Gastroesophageal sphincter (tissue), 4 donors: ENCODE results near the gene KIT. TPM values are rescaled to one million over a fixed set of nuclear protein-coding genes. Genes with fewer than 3 reads are reported as not detected.

Experiments
- ATAC-seq: fragments of 150-250 bp; one replicate; pipeline ENCODE4 v1.9.1; 2016; ENCODE audit warnings: mild to moderate bottlenecking, moderate library complexity
- H3K27ac ChIP-seq, 4 donors: fragments of 200-600 bp; sonication (generic) in 3 of 4; 1 replicate in 3 of 4; 2 replicates in 1 of 4; pipeline ENCODE4 v1.5.1; 2016 to 2019
- H3K27me3 ChIP-seq: fragments of 200-600 bp; sonication (generic); one replicate; pipeline ENCODE4 v1.5.1; 2019
- H3K36me3 ChIP-seq, 2 donors: fragments of 200-600 bp; sonication (generic); one replicate each; pipeline ENCODE4 v1.5.1; 2019; ENCODE audit warnings: control low read depth in 1 of 2
- H3K4me1 ChIP-seq, 3 donors: fragments of 200-600 bp; sonication (generic); 1 replicate in 2 of 3; 2 replicates in 1 of 3; pipeline ENCODE4 v1.5.1; 2016 to 2019; ENCODE audit warnings: control low read depth in 2 of 3
- H3K4me3 ChIP-seq, 2 donors: fragments of 200-600 bp; sonication (generic); one replicate each; pipeline ENCODE4 v1.5.1; 2019; ENCODE audit warnings: mild to moderate bottlenecking in 1 of 2, moderate library complexity in 1 of 2
- H3K9me3 ChIP-seq, 3 donors: fragments of 200-600 bp; sonication (generic); one replicate each; pipeline ENCODE4 v1.5.1; 2017 to 2019; ENCODE audit warnings: control low read depth in 2 of 3
- CTCF ChIP-seq, 4 experiments: fragments of 200-600 bp in 2 of 4; fragments of 450-650 bp in 2 of 4; sonication (generic) in 1 of 4; IDR thresholded peaks; one replicate each; pipeline ENCODE4 v1.5.1; 2017 to 2019; ENCODE audit warnings: antibody characterized with exemption in 4 of 4, mild to moderate bottlenecking in 2 of 4, moderate library complexity in 2 of 4
- EP300 ChIP-seq: sonication (generic); formaldehyde crosslinking; IDR thresholded peaks from one replicate; pipeline ENCODE4 v1.6.1; 2017; ENCODE audit warnings: antibody characterized with exemption, mild to moderate bottlenecking
- POLR2A ChIP-seq, 2 donors: fragments of 450-650 bp; IDR thresholded peaks; one replicate each; pipeline ENCODE4 v1.6.1; 2017; ENCODE audit warnings: antibody characterized with exemption in 2 of 2, mild to moderate bottlenecking in 2 of 2, moderate library complexity in 1 of 2
- POLR2AphosphoS5 ChIP-seq: sonication (generic); formaldehyde crosslinking; IDR thresholded peaks from one replicate; pipeline ENCODE4 v1.6.1; 2017; ENCODE audit warnings: antibody characterized with exemption
- WGBS, 2 donors: methylation state at CpG; one replicate each; pipeline ENCODE4 v1.1.5; 2018; ENCODE audit warnings: low coverage in 1 of 2; 5-methylcytosine and 5-hydroxymethylcytosine counted together
- total RNA-seq, 4 donors: library from RNA; depleted of rRNA; stranded (reverse); fragments of >200 nt; gene quantifications; one replicate each; pipeline ENCODE4 v1.1.0, GENCODE V29; 2016

Gene KIT
- total RNA-seq, 4 donors from 2014 or later = 25.4 to 69.3 (median 33.8) TPM

- peak overlapping the region; percentile 24 to 72 (median 68) for H3K27ac ChIP-seq
- H3K4me3 ChIP-seq = no peak overlapping the region
- ATAC-seq = peak; percentile 94
- 7 to 36% methylated on average over 13 to 14 of the region's 14 CpGs for WGBS, 2 donors
- H3K36me3 ChIP-seq = no peaks in the 10 kb centered on the region
- H3K9me3 ChIP-seq = no peaks in the 10 kb centered on the region
- H3K27me3 ChIP-seq = no peaks in the 10 kb centered on the region
- H3K4me1 ChIP-seq = peaks cover 0 to 25% (median 0%) of the 10 kb centered on the region in 3 donors
- peak; percentile 68 for TF ChIP-seq POLR2AphosphoS5
- TF ChIP-seq EP300 = no peak
- TF ChIP-seq POLR2A (IDR thresholded peaks at IDR 0.05) = no peak
- TF ChIP-seq CTCF (IDR thresholded peaks at IDR 0.05) = no peak
Measured at GRCh38 chr4:54784161-54784671, 126.5 kb downstream of the KIT start.
